ENCODE data around the gene HCFC2.
"Not testable (repeated sequence)": the region's sequence is repeated elsewhere in the genome, so short reads cannot be mapped to it uniquely, and the experiment has no call there.

DNA sequence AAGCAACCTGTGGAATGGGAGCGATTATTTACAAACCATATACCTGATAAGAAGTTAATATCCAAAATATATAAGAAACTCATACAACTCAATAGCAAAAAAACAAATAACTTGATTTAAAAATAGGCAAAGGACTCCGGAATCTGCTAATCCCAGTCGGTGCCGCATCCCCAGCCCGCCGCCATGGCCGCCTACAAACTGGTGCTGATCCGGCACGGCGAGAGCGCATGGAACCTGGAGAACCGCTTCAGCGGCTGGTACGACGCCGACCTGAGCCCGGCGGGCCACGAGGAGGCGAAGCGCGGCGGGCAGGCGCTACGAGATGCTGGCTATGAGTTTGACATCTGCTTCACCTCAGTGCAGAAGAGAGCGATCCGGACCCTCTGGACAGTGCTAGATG lies 33.7 kb upstream of the HCFC2 start:
- TF ChIP-seq, protein P1, sequence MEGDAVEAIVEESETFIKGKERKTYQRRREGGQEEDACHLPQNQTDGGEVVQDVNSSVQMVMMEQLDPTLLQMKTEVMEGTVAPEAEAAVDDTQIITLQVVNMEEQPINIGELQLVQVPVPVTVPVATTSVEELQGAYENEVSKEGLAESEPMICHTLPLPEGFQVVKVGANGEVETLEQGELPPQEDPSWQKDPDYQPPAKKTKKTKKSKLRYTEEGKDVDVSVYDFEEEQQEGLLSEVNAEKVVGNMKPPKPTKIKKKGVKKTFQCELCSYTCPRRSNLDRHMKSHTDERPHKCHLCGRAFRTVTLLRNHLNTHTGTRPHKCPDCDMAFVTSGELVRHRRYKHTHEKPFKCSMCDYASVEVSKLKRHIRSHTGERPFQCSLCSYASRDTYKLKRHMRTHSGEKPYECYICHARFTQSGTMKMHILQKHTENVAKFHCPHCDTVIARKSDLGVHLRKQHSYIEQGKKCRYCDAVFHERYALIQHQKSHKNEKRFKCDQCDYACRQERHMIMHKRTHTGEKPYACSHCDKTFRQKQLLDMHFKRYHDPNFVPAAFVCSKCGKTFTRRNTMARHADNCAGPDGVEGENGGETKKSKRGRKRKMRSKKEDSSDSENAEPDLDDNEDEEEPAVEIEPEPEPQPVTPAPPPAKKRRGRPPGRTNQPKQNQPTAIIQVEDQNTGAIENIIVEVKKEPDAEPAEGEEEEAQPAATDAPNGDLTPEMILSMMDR (optimal IDR thresholded peaks at IDR 0.05 in 1 of 3, IDR thresholded peaks at IDR 0.05 in 1 of 3, conservative IDR thresholded peaks at IDR 0.05 in 1 of 3; ENCODE audit: extremely low read depth in 1 of 3, insufficient read depth in 2 of 3, low read length in 3 of 3): not testable (repeated sequence)
- TF ChIP-seq EZH2 (IDR thresholded peaks at IDR 0.05; ENCODE audit: low read length): not testable (repeated sequence)

All from keratinocyte (primary cell).